Suprapubic skin (tissue), 4 donors: ENCODE measurements around the gene CEP126. TPM values are rescaled to one million over a fixed set of nuclear protein-coding genes. Genes with fewer than 3 reads are reported as not detected.

ENCODE experiments used
- DNase-seq, 2 donors: peaks; one replicate each; pipeline ENCODE4 v3.0.0-alpha.2; 2019; ENCODE audit warnings: low spot score in 2 of 2
- H3K27ac ChIP-seq: fragments of 200-600 bp; sonication (generic); one replicate; pipeline ENCODE4 v1.5.1; 2019
- H3K27me3 ChIP-seq: fragments of 200-600 bp; sonication (generic); one replicate; pipeline ENCODE4 v1.5.1; 2019
- H3K36me3 ChIP-seq: fragments of 200-600 bp; sonication (generic); one replicate; pipeline ENCODE4 v1.5.1; 2019
- H3K4me1 ChIP-seq: fragments of 200-600 bp; sonication (generic); one replicate; pipeline ENCODE4 v1.5.1; 2019
- H3K4me3 ChIP-seq: fragments of 200-600 bp; sonication (generic); one replicate; pipeline ENCODE4 v1.5.1; 2019; ENCODE audit warnings: mild to moderate bottlenecking
- H3K9me3 ChIP-seq: fragments of 200-600 bp; sonication (generic); one replicate; pipeline ENCODE4 v1.5.1; 2019
- CTCF ChIP-seq, 2 donors: fragments of 200-600 bp in 1 of 2; fragments of 450-650 bp in 1 of 2; sonication (generic) in 1 of 2; IDR thresholded peaks; one replicate each; pipeline ENCODE4 v1.5.1; 2016 to 2019; ENCODE audit warnings: antibody characterized with exemption in 2 of 2, mild to moderate bottlenecking in 1 of 2, moderate library complexity in 1 of 2
- EP300 ChIP-seq: sonication (generic); formaldehyde crosslinking; IDR thresholded peaks from one replicate; pipeline ENCODE4 v1.6.1; 2017; ENCODE audit warnings: antibody characterized with exemption
- POLR2A ChIP-seq, 2 donors: fragments of 450-650 bp; IDR thresholded peaks; one replicate each; pipeline ENCODE4 v1.6.1; 2017; ENCODE audit warnings: antibody characterized with exemption in 2 of 2, mild to moderate bottlenecking in 2 of 2, moderate library complexity in 2 of 2
- POLR2AphosphoS5 ChIP-seq, 3 donors: sonication (generic); formaldehyde crosslinking; IDR thresholded peaks; one replicate each; pipeline ENCODE4 v1.6.1; 2017; ENCODE audit warnings: antibody characterized with exemption in 3 of 3
- WGBS: methylation state at CpG from one replicate; pipeline ENCODE4 v1.1.5; 2018; 5-methylcytosine and 5-hydroxymethylcytosine counted together
- total RNA-seq, 4 donors: library from RNA; depleted of rRNA; stranded (reverse); fragments of >200 nt; gene quantifications; one replicate each; pipeline ENCODE4 v1.1.0, GENCODE V29; 2016

CEP126 gene
- total RNA-seq, 4 donors from 2014 or later, result 2.4 to 10.2 (median 4.6) TPM

GRCh38 chr11:101872171-101872882 is 42.5 kb upstream of the CEP126 start:
- TF ChIP-seq EP300 (no peak), POLR2A (IDR thresholded peaks at IDR 0.05) (no peak), POLR2AphosphoS5 (IDR thresholded peaks at IDR 0.05) (no peak), CTCF (IDR thresholded peaks at IDR 0.05) (no peak)
- no peak overlapping the region for H3K4me3 ChIP-seq
- WGBS, result 54% methylated on average over 6 of the region's 6 CpGs
- no peaks in the 10 kb centered on the region for H3K4me1 ChIP-seq
- H3K9me3 ChIP-seq, result no peaks in the 10 kb centered on the region
- no peaks in the 10 kb centered on the region for H3K27me3 ChIP-seq
- no peak for DNase-seq
- no peak overlapping the region for H3K27ac ChIP-seq
- no peaks in the 10 kb centered on the region for H3K36me3 ChIP-seq

GRCh38 chr11:101880222-101880621 is 34.6 kb upstream of the CEP126 start:
- Histone ChIP-seq H3K4me1 (no peaks in the 10 kb centered on the region), H3K27me3 (no peaks in the 10 kb centered on the region), H3K36me3 (no peaks in the 10 kb centered on the region), H3K4me3 (no peak overlapping the region), H3K9me3 (no peaks in the 10 kb centered on the region), H3K27ac (no peak overlapping the region)
- DNase-seq, result no peak
- 83% methylated on average over 4 of the region's 4 CpGs for WGBS
- no peak for TF ChIP-seq EP300
- no peak for TF ChIP-seq CTCF (IDR thresholded peaks at IDR 0.05)
- TF ChIP-seq POLR2A (IDR thresholded peaks at IDR 0.05), result no peak
- TF ChIP-seq POLR2AphosphoS5 (IDR thresholded peaks at IDR 0.05), result no peak

GRCh38 chr11:101881586-101881985 is 33.2 kb upstream of the CEP126 start:
- H3K4me1 ChIP-seq, result no peaks in the 10 kb centered on the region
- DNase-seq, result no peak
- TF ChIP-seq CTCF (IDR thresholded peaks at IDR 0.05), result no peak
- no peak for TF ChIP-seq POLR2AphosphoS5 (IDR thresholded peaks at IDR 0.05)
- TF ChIP-seq EP300, result no peak
- no peaks in the 10 kb centered on the region for H3K9me3 ChIP-seq
- 70% methylated on average over 2 of the region's 2 CpGs for WGBS
- no peak overlapping the region for H3K4me3 ChIP-seq
- no peaks in the 10 kb centered on the region for H3K36me3 ChIP-seq
- H3K27me3 ChIP-seq, result no peaks in the 10 kb centered on the region
- no peak overlapping the region for H3K27ac ChIP-seq

GRCh38 chr11:101885631-101886030 is 29.2 kb upstream of the CEP126 start:
- Histone ChIP-seq H3K27ac (no peak overlapping the region), H3K4me3 (no peak overlapping the region), H3K36me3 (no peaks in the 10 kb centered on the region), H3K4me1 (no peaks in the 10 kb centered on the region), H3K27me3 (no peaks in the 10 kb centered on the region), H3K9me3 (no peaks in the 10 kb centered on the region)
- 77% methylated on average over 4 of the region's 4 CpGs for WGBS
- DNase-seq, result no peak
- no peak for TF ChIP-seq CTCF (IDR thresholded peaks at IDR 0.05)
- TF ChIP-seq EP300, result no peak
- TF ChIP-seq POLR2A (IDR thresholded peaks at IDR 0.05), result no peak
- TF ChIP-seq POLR2AphosphoS5 (IDR thresholded peaks at IDR 0.05), result no peak

GRCh38 chr11:101889767-101890166 is 25.0 kb upstream of the CEP126 start:
- 80% methylated on average over 4 of the region's 4 CpGs for WGBS
- TF ChIP-seq CTCF (IDR thresholded peaks at IDR 0.05), result no peak
- TF ChIP-seq POLR2AphosphoS5 (IDR thresholded peaks at IDR 0.05), result no peak
- no peak for TF ChIP-seq POLR2A (IDR thresholded peaks at IDR 0.05)
- no peaks in the 10 kb centered on the region for H3K9me3 ChIP-seq
- H3K4me3 ChIP-seq, result no peak overlapping the region
- no peak for DNase-seq
- H3K4me1 ChIP-seq, result no peaks in the 10 kb centered on the region
- no peaks in the 10 kb centered on the region for H3K27me3 ChIP-seq
- no peak overlapping the region for H3K27ac ChIP-seq
- no peaks in the 10 kb centered on the region for H3K36me3 ChIP-seq
